HepG2 (cell line): Measurements from ENCODE around the gene CHMP1A. TPM values are rescaled to one million over a fixed set of nuclear protein-coding genes. Genes with fewer than 3 reads are reported as not detected.

Experiments used
- ARID4A ChIP-seq: sonication (generic); formaldehyde crosslinking; IDR thresholded peaks from 2 replicates; pipeline ENCODE4 v1.5.0; 2020; ENCODE audit warnings: mild to moderate bottlenecking, missing genetic modification reagents, borderline replicate concordance
- ATF1 ChIP-seq: IDR thresholded peaks from 2 replicates; pipeline ENCODE4 v1.6.1; 2016; ENCODE audit warnings: mild to moderate bottlenecking, control low read depth
- ATF7-NPFF ChIP-seq: sonication (generic); formaldehyde crosslinking; IDR thresholded peaks from 2 replicates; pipeline ENCODE4 v1.8.1; 2023; ENCODE audit warnings: mild to moderate bottlenecking, low read depth, missing genetic modification reagents, moderate library complexity
- BCL6 ChIP-seq: IDR thresholded peaks from 2 replicates; pipeline ENCODE4 v1.6.1; 2016; ENCODE audit warnings: missing genetic modification reagents, missing compliant biosample characterization
- IRF9 ChIP-seq: sonication (generic); formaldehyde crosslinking; IDR thresholded peaks from 2 replicates; pipeline ENCODE4 v1.8.0; 2022; ENCODE audit warnings: missing genetic modification reagents, mild to moderate bottlenecking, borderline replicate concordance
- NONO ChIP-seq, 2 experiments: fragments of 450-650 bp in 1 of 2; sonication (generic) in 1 of 2; formaldehyde crosslinking in 1 of 2; IDR thresholded peaks in 1 of 2; conservative IDR thresholded peaks in 1 of 2; 2 replicates each; pipeline versions ENCODE4 v1.6.1 to v1.8.0; 2017 to 2022; ENCODE audit warnings: mild to moderate bottlenecking in 1 of 2, missing genetic modification reagents in 1 of 2, moderate library complexity in 1 of 2
- SALL2 ChIP-seq: sonication (generic); formaldehyde crosslinking; IDR thresholded peaks from 2 replicates; pipeline ENCODE4 v1.8.1; 2023; ENCODE audit warnings: mild to moderate bottlenecking, missing genetic modification reagents, inconsistent platforms
- TAF1 ChIP-seq: sonication (generic); formaldehyde crosslinking; IDR thresholded peaks from 2 replicates; pipeline ENCODE4 v1.4.0; 2020; ENCODE audit warnings: missing genetic modification reagents
- U2AF2 ChIP-seq: fragments of 200-400 bp; formaldehyde crosslinking; IDR thresholded peaks from 2 replicates; pipeline ENCODE4 v1.6.1; 2017; ENCODE audit warnings: low read depth, mild to moderate bottlenecking, low read length
- ZBTB21 ChIP-seq: sonication (generic); formaldehyde crosslinking; IDR thresholded peaks from 2 replicates; pipeline ENCODE4 v1.4.0; 2020; ENCODE audit warnings: missing genetic modification reagents
- ZNF101 ChIP-seq: sonication (generic); formaldehyde crosslinking; IDR thresholded peaks from 2 replicates; pipeline ENCODE4 v1.4.0; 2020; ENCODE audit warnings: mild to moderate bottlenecking, low read depth, missing genetic modification reagents, borderline replicate concordance
- ZNF121 ChIP-seq: sonication (generic); formaldehyde crosslinking; IDR thresholded peaks from 2 replicates; pipeline ENCODE4 v1.5.0; 2020; ENCODE audit warnings: mild to moderate bottlenecking, missing genetic modification reagents
- ZNF335 ChIP-seq: sonication (generic); formaldehyde crosslinking; IDR thresholded peaks from 2 replicates; pipeline ENCODE4 v1.4.0; 2020; ENCODE audit warnings: missing genetic modification reagents
- ZNF34 ChIP-seq: sonication (generic); formaldehyde crosslinking; IDR thresholded peaks from 2 replicates; pipeline ENCODE4 v1.4.0; 2020; ENCODE audit warnings: mild to moderate bottlenecking, missing genetic modification reagents, borderline replicate concordance
- ZNF576 ChIP-seq: sonication (generic); formaldehyde crosslinking; IDR thresholded peaks from 2 replicates; pipeline ENCODE4 v1.4.0; 2020; ENCODE audit warnings: mild to moderate bottlenecking, missing genetic modification reagents
- ZNF605 ChIP-seq: sonication (generic); formaldehyde crosslinking; IDR thresholded peaks from 2 replicates; pipeline ENCODE4 v1.8.0; 2022; ENCODE audit warnings: mild to moderate bottlenecking, missing genetic modification reagents
- ZNF609 ChIP-seq: sonication (generic); formaldehyde crosslinking; IDR thresholded peaks from 2 replicates; pipeline ENCODE4 v1.4.0; 2020; ENCODE audit warnings: mild to moderate bottlenecking, missing genetic modification reagents, borderline replicate concordance
- ZNF720 ChIP-seq: sonication (generic); formaldehyde crosslinking; IDR thresholded peaks from 2 replicates; pipeline ENCODE4 v1.4.0; 2020; ENCODE audit warnings: missing genetic modification reagents
- polyA plus RNA-seq, 8 experiments: library from polyadenylated mRNA; depleted of rRNA in 3 of 8; stranded (reverse) in 7 of 8; unstranded in 1 of 8; fragments of >200 nt; fragmentation: Illumina TruSeq in 4 of 8; extraction: Trizol in 4 of 8; gene quantifications; 2 replicates each; pipeline versions ENCODE4 v1.2.1 to v1.2.3, GENCODE V29; 2011 to 2016; ENCODE audit warnings: low read depth in 4 of 8, missing spikeins in 1 of 8, mixed read lengths in 1 of 8; ENCODE audit not compliant: insufficient read depth in 1 of 8
- total RNA-seq, 5 experiments: library from RNA; depleted of rRNA; stranded (reverse); fragments of >200 nt; fragmentation: Illumina TruSeq; extraction: Trizol; gene quantifications; 2 replicates each; pipeline ENCODE4 v1.2.3, GENCODE V29; 2016; ENCODE audit warnings: low read depth in 1 of 5

Gene CHMP1A
- total and polyA plus RNA-seq, 2 of the 13 experiments (the other 11 are each of a cell fraction or from before 2014, with no cell fraction given) = 69.4 to 73.3 TPM

- TF ChIP-seq ZNF609 (0 out of 2 replicates have a peak, but pooled peaks have one; percentile 54), ZNF605 (CRISPR knock-in tag) (peak; percentile 94), TAF1 (peak; percentile 50; the same call in 1 of the 2 replicates), SALL2 (CRISPR knock-in tag) (peak; percentile 54; the same call in 1 of the 2 replicates), ATF7-NPFF (CRISPR knock-in tag) (peak; percentile 75), ZNF121 (CRISPR knock-in tag) (peak; percentile 67), NONO (IDR thresholded peaks at IDR 0.05) (no peak), NONO (CRISPR knock-in tag; conservative IDR thresholded peaks at IDR 0.05) (peak; percentile 57; the same call in 1 of the 2 replicates), ARID4A (CRISPR knock-in tag) (peak; percentile 92), ZNF335 (CRISPR knock-in tag) (peak; percentile 42; the same call in 1 of the 2 replicates), ZNF720 (CRISPR knock-in tag) (no peak), ATF1 (CRISPR knock-in tag) (peak; percentile 92), BCL6 (peak; percentile 43; the same call in 1 of the 2 replicates), IRF9 (CRISPR knock-in tag) (no peak), U2AF2 (peak; percentile 99), ZNF576 (CRISPR knock-in tag) (no peak), ZNF34 (peak; percentile 83; the same call in 1 of the 2 replicates), ZNF101 (CRISPR knock-in tag) (no peak), ZBTB21 (peak; percentile 97)
Observed at GRCh38 chr16:89700100-89700648, 42.7 kb upstream of the CHMP1A start (continued).
